ENCODE results near the gene TNK1.

TNK1 gene

GRCh38 chr17:7343250-7343649, 37.6 kb upstream of the TNK1 start:
- Histone ChIP-seq H3K27ac (replicated peaks) (no peak overlapping the region), H3K4me3 (replicated peaks; ENCODE audit: insufficient read depth, low read length) (no peak overlapping the region), H3K27me3 (ENCODE audit: insufficient read depth, poor library complexity, severe bottlenecking) (no peaks in the 10 kb centered on the region)
- TF ChIP-seq SPI1 (IDR thresholded peaks at IDR 0.05; ENCODE audit: borderline replicate concordance, low read depth) (no peak), REST (IDR thresholded peaks at IDR 0.05; ENCODE audit: insufficient replicate concordance, low read depth) (no peak), CTCF (IDR thresholded peaks at IDR 0.05; ENCODE audit: insufficient read depth, low read length) (no peak), POLR2AphosphoS5 (IDR thresholded peaks at IDR 0.05; ENCODE audit: low read depth) (no peak), GABPA (IDR thresholded peaks at IDR 0.05; ENCODE audit: low read depth) (no peak)
- DNase-seq (ENCODE audit: low read depth in 1 of 2, low spot score in 1 of 2), result no peak

- TF ChIP-seq REST (IDR thresholded peaks at IDR 0.05; ENCODE audit: insufficient replicate concordance, low read depth), result no peak
- TF ChIP-seq GABPA (IDR thresholded peaks at IDR 0.05; ENCODE audit: low read depth), result no peak
- no peak for TF ChIP-seq SPI1 (IDR thresholded peaks at IDR 0.05; ENCODE audit: borderline replicate concordance, low read depth)
- TF ChIP-seq POLR2AphosphoS5 (IDR thresholded peaks at IDR 0.05; ENCODE audit: low read depth), result no peak
- TF ChIP-seq CTCF (IDR thresholded peaks at IDR 0.05; ENCODE audit: insufficient read depth, low read length), result no peak
- H3K27ac ChIP-seq (replicated peaks), result no peak overlapping the region
These were observed 33.9 kb upstream of the TNK1 start for GRCh38 chr17:7346761-7347614.

GRCh38 chr17:7347630-7348477, 33.0 kb upstream of the TNK1 start:
- DNase-seq (ENCODE audit: low read depth in 1 of 2, low spot score in 1 of 2), result no peak
- TF ChIP-seq CTCF (IDR thresholded peaks at IDR 0.05; ENCODE audit: insufficient read depth, low read length) (no peak), POLR2AphosphoS5 (IDR thresholded peaks at IDR 0.05; ENCODE audit: low read depth) (no peak), SPI1 (IDR thresholded peaks at IDR 0.05; ENCODE audit: borderline replicate concordance, low read depth) (no peak), GABPA (IDR thresholded peaks at IDR 0.05; ENCODE audit: low read depth) (no peak), REST (IDR thresholded peaks at IDR 0.05; ENCODE audit: insufficient replicate concordance, low read depth) (no peak)
- H3K4me3 ChIP-seq (replicated peaks; ENCODE audit: insufficient read depth, low read length), result no peak overlapping the region
- no peaks in the 10 kb centered on the region for H3K27me3 ChIP-seq (ENCODE audit: insufficient read depth, poor library complexity, severe bottlenecking)
- H3K27ac ChIP-seq (replicated peaks), result no peak overlapping the region

More at GRCh38 chr17:7346761-7347614, 33.9 kb upstream of the TNK1 start:
- Histone ChIP-seq H3K4me3 (replicated peaks; ENCODE audit: insufficient read depth, low read length) (no peak overlapping the region), H3K27me3 (ENCODE audit: insufficient read depth, poor library complexity, severe bottlenecking) (no peaks in the 10 kb centered on the region)
- DNase-seq (ENCODE audit: low read depth in 1 of 2, low spot score in 1 of 2), result no peak

Data from HL-60 (cell line).